ENCODE results near the gene PROSER1.
"Not testable (repeated sequence)": the region's sequence is repeated elsewhere in the genome, so short reads cannot be mapped to it uniquely, and the experiment has no call there.

The PROSER1 gene

DNA sequence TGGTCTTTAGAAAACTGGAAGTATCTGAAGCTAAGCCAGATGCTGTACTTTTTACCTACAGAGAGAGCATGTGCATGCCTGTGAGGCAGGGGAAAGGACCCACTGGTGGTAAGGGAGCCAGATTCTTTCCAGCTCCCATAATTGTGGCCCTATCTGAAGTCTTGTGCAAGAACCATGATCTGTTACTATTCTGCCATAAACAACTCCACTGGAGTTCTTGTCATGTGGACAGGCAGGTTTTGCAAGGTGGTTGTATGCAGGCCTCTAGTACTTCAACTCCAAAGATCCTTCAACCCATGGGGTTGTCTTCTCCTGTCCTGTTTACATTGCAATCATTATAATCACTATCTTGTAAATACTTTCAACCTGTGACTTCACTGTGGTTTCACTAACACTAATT lies 14.1 kb downstream of the PROSER1 start:
- DNase-seq: no peak

GRCh38 chr13:39023316-39023715 lies 14.6 kb downstream of the PROSER1 start:
- DNase-seq: no peak

DNA sequence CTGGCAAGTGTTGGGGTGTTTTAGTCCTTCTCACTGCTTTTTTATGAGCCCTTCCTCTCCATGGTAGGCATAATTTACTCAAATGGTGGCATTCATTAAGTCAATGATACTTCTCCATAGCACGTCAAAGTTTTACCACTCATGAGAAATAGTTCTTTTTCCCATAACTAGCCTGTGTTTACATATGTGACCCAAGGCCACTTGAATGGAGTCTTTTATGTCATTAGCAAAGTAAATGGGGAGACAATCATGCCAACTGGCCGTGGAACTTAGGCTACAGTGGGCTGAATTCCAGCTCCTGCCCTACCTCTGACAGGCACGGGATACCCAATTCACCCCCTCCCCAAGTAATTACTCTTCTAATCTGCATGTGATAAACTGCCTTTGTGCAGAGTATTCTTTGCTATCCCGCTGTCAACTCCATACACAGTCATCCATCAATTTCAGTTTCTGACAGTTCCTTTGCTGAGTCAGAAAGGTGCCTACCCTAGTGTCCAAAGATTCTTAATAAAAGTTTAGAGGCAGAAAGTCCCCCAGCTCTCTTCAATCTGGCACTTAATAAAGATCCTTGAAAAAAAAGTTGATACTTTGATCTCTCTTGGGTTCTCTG lies 16.9 kb downstream of the PROSER1 start:
- no peak for DNase-seq

DNA sequence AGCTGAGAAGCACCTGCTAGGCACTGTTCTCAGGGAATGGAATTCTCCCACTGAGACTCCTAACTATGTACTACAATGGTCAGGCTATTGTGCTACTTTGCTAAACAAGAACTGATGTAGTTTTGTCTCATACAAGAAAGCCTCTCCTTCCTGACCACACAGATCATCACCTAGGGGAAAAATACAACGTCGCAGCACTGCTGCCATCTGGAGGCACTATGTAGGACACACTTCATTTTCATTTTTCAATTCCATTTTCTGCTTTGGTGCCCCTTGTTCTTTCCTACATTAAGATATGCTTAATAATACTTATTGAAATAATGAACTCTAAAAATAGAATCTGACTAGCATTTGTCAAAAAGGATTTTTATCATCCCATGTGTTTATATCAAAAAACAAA lies 21.1 kb downstream of the PROSER1 start:
- DNase-seq: peak in 1 of 2 experiments; percentile 32

DNA sequence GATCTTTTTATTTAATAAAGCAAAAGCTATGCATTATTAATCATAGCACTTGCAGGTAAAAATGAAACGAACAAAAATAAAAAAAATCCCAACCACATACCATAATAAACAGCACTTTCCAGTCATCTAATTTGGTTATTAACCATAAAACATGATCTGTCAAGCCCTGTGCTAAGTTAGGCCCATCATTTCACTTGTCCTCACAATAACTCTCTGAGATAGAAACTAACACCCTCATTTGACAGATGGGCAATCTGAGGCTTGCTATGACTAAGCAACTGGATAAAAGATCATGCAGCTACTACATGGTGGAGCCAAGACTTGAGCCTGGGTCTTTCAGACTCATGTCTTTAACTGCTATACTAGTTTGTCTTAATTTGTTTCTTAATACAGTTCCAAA lies 21.8 kb downstream of the PROSER1 start:
- DNase-seq: no peak

GRCh38 chr13:39013462-39013861 lies 24.4 kb downstream of the PROSER1 start:
- DNase-seq: no peak

DNA sequence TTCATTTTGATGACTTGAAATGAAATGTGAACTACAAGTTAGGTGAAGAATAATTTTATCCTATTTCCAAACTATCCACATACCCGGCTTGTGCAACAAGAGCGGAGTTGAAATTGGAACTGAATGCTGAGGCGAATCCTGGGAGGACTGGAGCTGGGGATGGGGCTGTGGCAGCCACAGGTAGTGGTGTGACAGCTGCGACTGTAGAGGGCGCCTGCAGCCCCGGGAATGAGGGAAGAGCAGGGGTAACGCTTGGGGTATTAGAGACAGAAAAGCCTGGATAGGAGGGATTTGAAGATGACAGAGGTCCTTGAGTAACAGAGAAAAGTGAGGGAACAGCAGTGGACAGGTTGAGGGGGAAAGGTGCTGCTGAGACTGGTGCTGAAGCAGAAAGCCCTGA lies 25.3 kb downstream of the PROSER1 start:
- peak; percentile 3 for DNase-seq

GRCh38 chr13:39006371-39007111 lies 31.3 kb downstream of the PROSER1 start:
- not testable (repeated sequence) for DNase-seq

DNA sequence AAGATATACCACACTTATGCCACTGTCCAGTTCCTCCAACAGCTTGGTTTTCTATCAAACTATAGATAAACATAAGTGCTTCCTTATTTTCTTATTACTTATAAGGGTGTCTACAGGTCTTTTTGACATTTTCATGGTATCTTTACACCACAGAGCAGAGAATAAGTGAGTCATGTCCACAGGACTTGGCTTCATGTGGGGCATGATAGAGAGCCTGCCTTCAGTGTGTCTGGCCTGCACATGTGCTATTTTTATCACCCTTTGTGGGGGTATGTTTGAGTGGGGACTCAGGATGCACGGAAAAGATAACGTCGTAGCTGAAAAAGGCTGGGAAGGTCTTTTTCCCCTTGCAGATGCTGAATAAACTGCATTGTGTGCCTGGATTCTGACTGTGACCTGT lies 39.1 kb downstream of the PROSER1 start:
- DNase-seq: no peak

DNA sequence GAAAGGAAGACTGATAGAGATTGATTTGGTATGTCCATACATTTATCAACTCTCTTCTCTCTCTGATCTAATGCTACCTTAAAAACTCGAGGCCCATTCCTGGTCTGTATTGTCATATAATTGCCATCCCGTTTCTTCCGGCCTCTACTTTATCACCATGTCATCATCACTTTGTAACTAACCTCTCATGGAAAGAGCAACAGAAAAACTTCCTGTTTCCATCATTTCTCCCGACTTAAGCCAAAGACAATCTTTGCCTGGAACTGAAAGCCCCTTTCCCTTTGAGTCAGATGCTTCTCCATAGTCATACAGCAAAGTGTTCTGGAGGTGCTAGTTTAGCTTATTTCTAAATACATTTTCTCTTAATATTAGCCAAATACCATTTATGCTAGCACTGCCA lies 44.5 kb downstream of the PROSER1 start:
- DNase-seq: no peak

GRCh38 chr13:38990693-38991092 lies 47.2 kb downstream of the PROSER1 start, which contains the start of gene STOML3:
Gene STOML3 (minus strand): TSS chr13:38990831. CDS start chr13:38990721, 110 bp downstream.
- DNase-seq: no peak

- DNase-seq: no peak
Measured at GRCh38 chr13:38981096-38981495, 56.8 kb downstream of the PROSER1 start.

DNA sequence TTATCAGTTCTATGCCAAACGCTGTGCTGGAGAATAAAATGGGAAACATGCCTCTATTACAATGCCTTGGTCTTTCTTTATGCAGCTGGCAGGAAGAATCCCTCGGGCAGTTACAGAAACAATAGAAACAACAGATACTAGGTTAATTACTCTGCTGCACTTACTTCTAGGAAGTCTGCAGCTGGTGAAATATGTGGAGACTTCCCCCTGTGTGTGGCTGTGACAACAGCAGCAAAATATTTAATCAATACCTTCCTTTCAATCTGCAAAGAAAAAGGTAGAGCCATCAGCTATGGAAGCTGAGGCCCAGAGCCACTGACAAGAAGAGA lies 57.2 kb downstream of the PROSER1 start:
- DNase-seq: no peak

- DNase-seq: peak; percentile 0 to 19
Measured at GRCh38 chr13:38979891-38980749, 57.8 kb downstream of the PROSER1 start.

- no peak for DNase-seq
Measured at GRCh38 chr13:38970380-38971051, 67.4 kb downstream of the PROSER1 start.

GRCh38 chr13:38969187-38969586 lies 68.7 kb downstream of the PROSER1 start:
- DNase-seq: no peak

GRCh38 chr13:38967446-38967845 lies 70.4 kb downstream of the PROSER1 start:
- peak; percentile 44 to 76 for DNase-seq

DNA sequence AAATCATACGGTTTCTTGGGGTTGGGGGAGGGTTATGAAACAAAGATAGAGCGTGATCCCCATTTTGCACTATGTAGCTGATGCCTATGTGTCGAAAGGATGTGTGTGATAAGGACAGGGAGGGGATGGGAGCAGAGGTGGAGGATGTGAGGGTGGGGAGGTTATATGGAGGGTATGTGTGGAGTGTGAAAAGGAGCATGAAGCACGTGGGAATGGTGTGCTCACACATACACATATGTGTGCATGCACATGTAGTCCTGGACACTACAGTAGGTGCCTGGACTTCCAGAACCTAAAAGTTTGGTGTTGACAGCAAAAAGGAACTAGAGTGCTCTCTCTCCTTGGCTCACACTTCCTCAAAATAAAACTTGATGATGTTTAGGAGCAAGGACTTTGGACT lies 72.6 kb downstream of the PROSER1 start:
- DNase-seq: no peak

GRCh38 chr13:38960175-38960574 lies 77.7 kb downstream of the PROSER1 start:
- DNase-seq: no peak

All from NCI-H524 (cell line).